ENCODE data around the gene ZNF212.

ZNF212 gene

GRCh38 chr7:149282331-149282655 lies 42.8 kb downstream of the ZNF212 start:
- Mint-ChIP-seq H3K27me3 (no peaks in the 10 kb centered on the region), H3K27ac (peak overlapping the region; percentile 3), H3K9me3 (ENCODE audit: low read depth) (no peaks in the 10 kb centered on the region), H3K4me3 (no peak overlapping the region), H3K4me1 (ENCODE audit: low read depth) (peaks cover 38% of the 10 kb centered on the region), H3K36me3 (peaks cover 2% of the 10 kb centered on the region)

GRCh38 chr7:149283321-149283720 lies 43.9 kb downstream of the ZNF212 start:
- no peaks in the 10 kb centered on the region for H3K27me3 Mint-ChIP-seq
- H3K4me1 Mint-ChIP-seq (ENCODE audit: low read depth): peaks cover 42% of the 10 kb centered on the region
- peaks cover 2% of the 10 kb centered on the region for H3K36me3 Mint-ChIP-seq
- no peaks in the 10 kb centered on the region for H3K9me3 Mint-ChIP-seq (ENCODE audit: low read depth)
- peak overlapping the region; percentile 16 for H3K27ac Mint-ChIP-seq
- H3K4me3 Mint-ChIP-seq: no peak overlapping the region

GRCh38 chr7:149284343-149284742 lies 44.9 kb downstream of the ZNF212 start:
- no peaks in the 10 kb centered on the region for H3K9me3 Mint-ChIP-seq (ENCODE audit: low read depth)
- peaks cover 2% of the 10 kb centered on the region for H3K36me3 Mint-ChIP-seq
- H3K27me3 Mint-ChIP-seq: no peaks in the 10 kb centered on the region
- H3K4me1 Mint-ChIP-seq (ENCODE audit: low read depth): peaks cover 42% of the 10 kb centered on the region
- H3K4me3 Mint-ChIP-seq: peak overlapping the region; percentile 76
- H3K27ac Mint-ChIP-seq: peak overlapping the region; percentile 54

DNA sequence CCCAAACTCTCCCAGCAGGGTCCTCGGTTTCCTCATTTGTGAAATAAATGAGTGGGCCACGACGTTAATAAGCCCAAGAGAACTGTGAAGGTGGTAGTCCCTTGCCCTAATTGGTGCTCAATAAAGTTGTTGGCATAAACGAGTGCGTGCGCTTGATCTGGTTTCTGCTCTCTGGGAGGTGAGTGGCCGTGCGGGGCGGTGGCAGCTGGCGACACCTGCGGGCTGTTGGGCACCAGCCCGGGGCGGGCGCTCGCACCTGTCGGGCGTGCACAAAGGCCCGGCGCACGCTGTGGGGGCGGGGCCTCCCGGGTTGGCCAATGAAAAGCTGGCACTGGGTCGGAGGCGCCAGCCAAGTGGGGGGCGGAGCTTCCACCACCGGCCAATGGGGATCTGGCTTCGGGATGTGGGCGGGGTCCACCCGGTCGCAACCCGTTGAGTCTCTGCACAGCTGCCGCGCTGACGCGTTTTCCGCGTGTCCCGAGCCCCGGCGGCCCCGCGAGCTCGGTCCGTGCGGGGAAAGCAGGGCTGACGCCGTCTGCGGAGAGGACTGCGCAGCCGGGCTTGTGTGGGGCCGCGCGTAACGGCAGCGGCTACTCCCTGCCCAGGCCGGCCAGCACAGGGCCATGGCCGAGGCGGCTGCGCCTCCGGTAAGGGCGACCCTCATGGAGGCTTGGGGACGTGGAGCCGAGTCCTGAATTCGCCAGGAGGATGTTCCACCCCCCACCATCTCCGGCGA lies 45.6 kb downstream of the ZNF212 start:
- Mint-ChIP-seq H3K36me3 (peaks cover 2% of the 10 kb centered on the region), H3K27me3 (no peaks in the 10 kb centered on the region), H3K9me3 (ENCODE audit: low read depth) (no peaks in the 10 kb centered on the region), H3K4me3 (peak overlapping the region; percentile 93), H3K27ac (peak overlapping the region; percentile 64), H3K4me1 (ENCODE audit: low read depth) (peaks cover 42% of the 10 kb centered on the region)

DNA sequence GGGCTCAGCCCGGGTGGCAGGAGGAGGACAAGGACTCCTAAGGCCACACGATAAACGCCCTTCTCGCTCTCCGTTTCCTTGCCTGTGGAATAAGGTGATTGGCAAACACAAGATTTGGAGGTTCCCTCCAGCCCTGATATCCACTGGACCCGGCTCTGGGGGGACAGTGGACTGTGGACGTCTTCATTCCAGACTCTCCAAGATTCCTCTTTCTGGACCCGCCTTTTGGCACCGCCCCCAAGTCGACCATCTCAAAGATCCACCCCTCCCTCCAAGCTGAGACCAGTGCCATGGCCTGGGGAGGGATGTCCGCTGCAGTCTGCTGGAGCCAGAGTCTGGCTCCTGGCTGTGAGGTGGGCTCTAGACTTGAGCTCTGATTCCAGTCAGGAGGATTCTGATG lies 46.2 kb downstream of the ZNF212 start:
- H3K27me3 Mint-ChIP-seq: no peaks in the 10 kb centered on the region
- H3K4me3 Mint-ChIP-seq: peak overlapping the region; percentile 93
- no peaks in the 10 kb centered on the region for H3K9me3 Mint-ChIP-seq (ENCODE audit: low read depth)
- H3K4me1 Mint-ChIP-seq (ENCODE audit: low read depth): peaks cover 43% of the 10 kb centered on the region
- peaks cover 2% of the 10 kb centered on the region for H3K36me3 Mint-ChIP-seq
- peak overlapping the region; percentile 88 for H3K27ac Mint-ChIP-seq

GRCh38 chr7:149286811-149287400 lies 47.5 kb downstream of the ZNF212 start:
- H3K27ac Mint-ChIP-seq: no peak overlapping the region
- peaks cover 45% of the 10 kb centered on the region for H3K4me1 Mint-ChIP-seq (ENCODE audit: low read depth)
- H3K9me3 Mint-ChIP-seq (ENCODE audit: low read depth): no peaks in the 10 kb centered on the region
- H3K36me3 Mint-ChIP-seq: no peaks in the 10 kb centered on the region
- H3K4me3 Mint-ChIP-seq: peak overlapping the region; percentile 93
- no peaks in the 10 kb centered on the region for H3K27me3 Mint-ChIP-seq

DNA sequence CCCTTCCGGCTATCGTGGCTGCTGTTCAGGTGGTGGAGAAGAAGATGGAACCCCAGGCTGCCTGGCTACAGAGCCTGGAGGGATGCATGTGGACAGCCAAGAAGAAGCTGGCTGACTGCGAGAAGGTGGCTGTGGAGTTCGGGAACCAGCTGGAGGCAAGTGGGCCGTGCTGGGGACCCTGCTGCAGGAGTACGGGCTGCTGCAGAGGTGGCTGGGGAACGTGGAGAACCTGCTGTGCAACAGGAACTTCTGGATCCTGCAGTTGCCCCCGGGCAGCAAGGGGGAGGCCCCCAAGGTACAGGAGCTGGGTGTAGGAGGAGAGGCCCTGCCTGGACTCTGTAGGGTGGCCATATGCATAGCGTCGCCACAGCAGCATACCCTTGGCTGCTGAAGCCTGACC lies 48.2 kb downstream of the ZNF212 start:
- Mint-ChIP-seq H3K27ac (no peak overlapping the region), H3K4me1 (ENCODE audit: low read depth) (peaks cover 41% of the 10 kb centered on the region), H3K27me3 (no peaks in the 10 kb centered on the region), H3K9me3 (ENCODE audit: low read depth) (no peaks in the 10 kb centered on the region), H3K36me3 (no peaks in the 10 kb centered on the region), H3K4me3 (no peak overlapping the region)

DNA sequence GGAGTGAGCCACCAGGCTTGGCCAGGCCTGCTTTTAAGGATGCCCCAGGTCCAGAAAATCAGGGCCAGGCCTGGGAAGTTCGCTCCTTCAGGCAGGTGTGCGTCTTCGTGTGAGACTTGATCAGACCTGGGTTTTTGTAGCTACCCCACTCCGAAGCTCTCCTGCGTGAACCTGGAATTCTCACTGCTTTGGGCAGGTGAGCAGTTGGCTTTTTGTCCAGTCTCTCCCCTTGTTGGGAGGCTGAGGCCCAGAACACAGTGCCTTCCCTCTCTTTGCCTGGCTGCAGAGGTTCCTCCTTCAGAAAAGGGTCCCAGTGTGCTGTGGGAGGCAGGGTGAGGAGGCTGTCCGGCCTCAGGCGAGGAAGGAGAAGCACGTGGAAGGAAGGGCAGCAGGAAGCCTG lies 49.8 kb downstream of the ZNF212 start:
- no peak overlapping the region for H3K27ac Mint-ChIP-seq
- H3K9me3 Mint-ChIP-seq (ENCODE audit: low read depth): no peaks in the 10 kb centered on the region
- peaks cover 32% of the 10 kb centered on the region for H3K4me1 Mint-ChIP-seq (ENCODE audit: low read depth)
- no peak overlapping the region for H3K4me3 Mint-ChIP-seq
- no peaks in the 10 kb centered on the region for H3K27me3 Mint-ChIP-seq
- no peaks in the 10 kb centered on the region for H3K36me3 Mint-ChIP-seq

GRCh38 chr7:149289856-149290255 lies 50.4 kb downstream of the ZNF212 start:
- Mint-ChIP-seq H3K4me1 (ENCODE audit: low read depth) (peaks cover 26% of the 10 kb centered on the region), H3K27me3 (no peaks in the 10 kb centered on the region), H3K36me3 (no peaks in the 10 kb centered on the region), H3K27ac (no peak overlapping the region), H3K4me3 (no peak overlapping the region), H3K9me3 (ENCODE audit: low read depth) (no peaks in the 10 kb centered on the region)

GRCh38 chr7:149291036-149291780 lies 51.8 kb downstream of the ZNF212 start:
- no peaks in the 10 kb centered on the region for H3K9me3 Mint-ChIP-seq (ENCODE audit: low read depth)
- no peak overlapping the region for H3K27ac Mint-ChIP-seq
- no peak overlapping the region for H3K4me3 Mint-ChIP-seq
- no peaks in the 10 kb centered on the region for H3K36me3 Mint-ChIP-seq
- H3K4me1 Mint-ChIP-seq (ENCODE audit: low read depth): peaks cover 18% of the 10 kb centered on the region
- H3K27me3 Mint-ChIP-seq: no peaks in the 10 kb centered on the region

DNA sequence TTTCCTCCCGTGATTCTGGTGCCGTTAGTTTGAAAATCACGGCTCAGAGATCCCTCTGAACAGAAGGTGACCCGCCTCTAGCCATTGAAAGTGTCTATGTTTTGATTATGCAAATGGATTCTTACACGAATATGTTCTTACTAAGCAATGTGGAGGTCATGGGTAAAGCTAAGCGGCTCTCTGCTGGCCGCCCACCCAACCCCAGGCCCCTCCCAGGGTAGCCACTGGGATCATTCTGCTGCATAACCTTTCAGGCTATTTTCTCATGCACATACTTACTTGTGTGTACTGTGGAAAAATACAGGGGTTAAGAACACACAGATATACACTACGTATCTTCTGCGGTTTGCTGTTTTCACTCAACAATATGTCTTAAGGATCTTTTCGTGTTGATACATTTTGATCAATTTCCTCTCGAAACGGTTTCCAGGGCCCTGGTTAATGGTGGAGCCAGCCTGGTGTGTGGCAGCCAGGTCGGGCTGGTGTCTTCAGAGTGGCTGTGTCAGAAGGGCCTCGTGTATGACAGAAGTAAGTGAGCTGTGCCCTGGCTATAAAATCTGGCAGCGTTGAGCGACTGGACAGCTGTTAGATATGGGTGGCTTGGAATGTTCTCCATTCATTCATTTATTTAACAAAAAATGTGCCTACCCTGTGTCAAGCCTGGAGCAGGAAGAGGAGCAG lies 52.5 kb downstream of the ZNF212 start:
- Mint-ChIP-seq H3K36me3 (no peaks in the 10 kb centered on the region), H3K27me3 (no peaks in the 10 kb centered on the region), H3K4me1 (ENCODE audit: low read depth) (peaks cover 13% of the 10 kb centered on the region), H3K4me3 (no peak overlapping the region), H3K27ac (no peak overlapping the region), H3K9me3 (ENCODE audit: low read depth) (no peaks in the 10 kb centered on the region)

DNA sequence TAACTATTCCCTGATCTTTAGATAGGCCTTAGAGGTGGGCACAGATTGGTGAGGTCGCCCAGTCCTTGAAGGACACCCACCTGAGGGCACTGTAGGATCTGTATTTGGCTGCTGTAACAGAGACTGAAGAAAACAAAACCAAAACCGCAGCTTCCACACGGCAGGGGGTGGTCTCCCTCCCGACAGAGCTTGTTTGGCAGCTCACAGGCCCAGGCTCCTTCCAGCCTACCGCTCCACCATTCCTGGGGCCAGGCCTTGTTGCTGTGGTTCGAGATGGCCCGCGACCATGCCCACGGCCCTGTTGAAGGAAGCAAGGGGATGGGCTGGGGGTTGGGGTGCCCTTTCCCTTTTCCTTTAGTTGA lies 53.0 kb downstream of the ZNF212 start:
- Mint-ChIP-seq H3K9me3 (ENCODE audit: low read depth) (no peaks in the 10 kb centered on the region), H3K4me3 (no peak overlapping the region), H3K27ac (no peak overlapping the region)

GRCh38 chr7:149293338-149293737 lies 53.9 kb downstream of the ZNF212 start:
- Mint-ChIP-seq H3K9me3 (ENCODE audit: low read depth) (no peaks in the 10 kb centered on the region), H3K36me3 (no peaks in the 10 kb centered on the region), H3K27me3 (no peaks in the 10 kb centered on the region), H3K4me1 (ENCODE audit: low read depth) (peaks cover 7% of the 10 kb centered on the region), H3K4me3 (no peak overlapping the region), H3K27ac (no peak overlapping the region)

More for the DNA sequence above, 53.0 kb downstream of the ZNF212 start:
- Mint-ChIP-seq H3K27me3 (no peaks in the 10 kb centered on the region), H3K4me1 (ENCODE audit: low read depth) (peaks cover 9% of the 10 kb centered on the region), H3K36me3 (no peaks in the 10 kb centered on the region)

DNA sequence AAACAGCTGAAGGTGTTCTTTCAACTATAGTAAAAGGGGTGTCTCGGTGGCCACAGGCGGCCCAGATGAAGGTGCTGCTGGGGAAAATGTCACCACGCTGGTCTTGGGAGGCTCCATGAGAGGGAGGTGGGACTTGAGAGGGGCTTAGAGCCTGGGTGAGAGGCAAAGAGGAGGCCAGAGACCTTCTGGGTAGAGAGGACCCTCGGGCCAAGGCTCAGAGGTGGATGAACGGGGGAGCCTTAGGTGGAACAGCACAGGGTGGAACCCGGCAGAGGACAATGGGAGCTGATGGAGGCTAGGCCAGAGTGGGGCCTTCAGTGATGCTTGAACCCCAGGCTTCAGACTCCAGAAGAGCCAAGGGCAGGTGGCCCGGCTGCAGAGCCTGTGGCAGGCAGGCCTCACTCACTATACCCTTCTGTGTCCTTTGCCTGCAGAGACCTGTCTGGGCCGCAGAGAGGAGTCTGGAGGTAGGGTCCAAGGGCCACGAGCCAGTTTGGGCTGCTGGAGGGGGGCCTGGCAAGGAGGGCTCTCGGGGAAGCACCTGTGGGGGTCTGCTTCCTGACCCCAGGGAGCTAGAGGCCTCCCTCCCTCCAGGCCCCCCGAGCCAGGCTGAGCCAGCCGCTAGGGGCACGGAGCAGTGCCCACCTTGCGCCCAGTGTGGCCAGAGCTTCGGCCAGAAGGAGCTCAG lies 54.6 kb downstream of the ZNF212 start:
- peaks cover 7% of the 10 kb centered on the region for H3K4me1 Mint-ChIP-seq (ENCODE audit: low read depth)
- H3K4me3 Mint-ChIP-seq: no peak overlapping the region
- no peak overlapping the region for H3K27ac Mint-ChIP-seq
- no peaks in the 10 kb centered on the region for H3K27me3 Mint-ChIP-seq
- H3K36me3 Mint-ChIP-seq: no peaks in the 10 kb centered on the region
- no peaks in the 10 kb centered on the region for H3K9me3 Mint-ChIP-seq (ENCODE audit: low read depth)

All from activated naive CD8-positive, alpha-beta T cell (primary cell).